HEK293T (cell line): Measurements from ENCODE around the gene SRGAP2C.
"Not testable (repeated sequence)": the region's sequence is repeated elsewhere in the genome, so short reads cannot be mapped to it uniquely, and the experiment has no call there.

ENCODE experiments used
- ARNT ChIP-seq: fragments of 450-650 bp; IDR thresholded peaks from 2 replicates; pipeline ENCODE4 v1.6.1; 2017; ENCODE audit warnings: mild to moderate bottlenecking
- HDGF ChIP-seq: fragments of 450-650 bp; IDR thresholded peaks from 2 replicates; pipeline ENCODE4 v1.6.1; 2017; ENCODE audit warnings: antibody characterized with exemption, borderline replicate concordance
- LEF1 ChIP-seq: fragments of 450-650 bp; IDR thresholded peaks from 2 replicates; pipeline ENCODE4 v1.6.1; 2017; ENCODE audit warnings: mild to moderate bottlenecking, borderline replicate concordance
- SP1 ChIP-seq: fragments of 450-650 bp; IDR thresholded peaks from 2 replicates; pipeline ENCODE4 v1.6.1; 2017
- SUZ12 ChIP-seq: fragments of 450-650 bp; IDR thresholded peaks from 2 replicates; pipeline ENCODE4 v1.6.1; 2016; ENCODE audit warnings: mild to moderate bottlenecking

- not testable (repeated sequence) for TF ChIP-seq SUZ12, HDGF, SP1, LEF1, ARNT
Observed at GRCh38 chr1:121298529-121298928, 113.8 kb downstream of the SRGAP2C start.
